Measurements from ENCODE around the gene REPS1. TPM values are rescaled to one million over a fixed set of nuclear protein-coding genes. Genes with fewer than 3 reads are reported as not detected.
A peak's percentile ranks its signal among the peaks of the same experiment; 100 is the strongest.

REPS1 gene
- total RNA-seq, 1 experiment from 2014 or later = 74.4 TPM

DNA sequence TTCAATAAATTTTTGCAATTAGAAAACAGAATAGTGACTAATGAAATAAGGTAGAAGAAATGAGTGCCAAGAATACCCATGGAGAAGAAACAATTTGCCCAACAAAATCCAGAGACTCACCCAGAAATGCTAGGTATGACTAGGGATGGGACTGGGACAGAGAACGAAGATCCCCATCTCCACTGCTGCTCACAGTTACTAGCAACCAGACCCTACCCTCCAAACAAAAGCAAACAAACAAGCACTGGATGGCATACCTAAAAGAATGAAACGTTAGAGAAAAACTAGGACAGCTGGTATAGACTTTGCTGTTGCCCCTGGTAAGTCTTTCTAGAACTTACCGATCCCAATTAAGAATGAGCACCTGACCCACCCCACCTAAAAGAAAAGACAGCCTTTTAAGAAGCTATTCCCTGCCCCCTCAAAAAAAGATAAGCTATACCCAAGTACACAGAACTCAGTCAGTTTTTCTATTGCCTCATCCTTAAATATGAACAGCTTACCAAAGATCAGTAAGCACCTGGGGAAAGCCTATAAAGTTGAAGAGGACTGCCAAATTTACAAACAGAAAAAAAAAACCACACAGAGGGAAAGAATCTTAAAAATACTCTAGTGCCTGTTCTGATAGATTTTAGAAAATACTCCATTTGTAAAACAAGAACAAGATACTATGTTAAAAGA, 31.7 kb downstream of the REPS1 start:
- TF ChIP-seq, protein P1, sequence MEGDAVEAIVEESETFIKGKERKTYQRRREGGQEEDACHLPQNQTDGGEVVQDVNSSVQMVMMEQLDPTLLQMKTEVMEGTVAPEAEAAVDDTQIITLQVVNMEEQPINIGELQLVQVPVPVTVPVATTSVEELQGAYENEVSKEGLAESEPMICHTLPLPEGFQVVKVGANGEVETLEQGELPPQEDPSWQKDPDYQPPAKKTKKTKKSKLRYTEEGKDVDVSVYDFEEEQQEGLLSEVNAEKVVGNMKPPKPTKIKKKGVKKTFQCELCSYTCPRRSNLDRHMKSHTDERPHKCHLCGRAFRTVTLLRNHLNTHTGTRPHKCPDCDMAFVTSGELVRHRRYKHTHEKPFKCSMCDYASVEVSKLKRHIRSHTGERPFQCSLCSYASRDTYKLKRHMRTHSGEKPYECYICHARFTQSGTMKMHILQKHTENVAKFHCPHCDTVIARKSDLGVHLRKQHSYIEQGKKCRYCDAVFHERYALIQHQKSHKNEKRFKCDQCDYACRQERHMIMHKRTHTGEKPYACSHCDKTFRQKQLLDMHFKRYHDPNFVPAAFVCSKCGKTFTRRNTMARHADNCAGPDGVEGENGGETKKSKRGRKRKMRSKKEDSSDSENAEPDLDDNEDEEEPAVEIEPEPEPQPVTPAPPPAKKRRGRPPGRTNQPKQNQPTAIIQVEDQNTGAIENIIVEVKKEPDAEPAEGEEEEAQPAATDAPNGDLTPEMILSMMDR (conservative IDR thresholded peaks at IDR 0.05) = no peak
- Histone ChIP-seq H3K56ac (ENCODE audit: insufficient read length, low read depth, low read length) (no peak overlapping the region), H4K91ac (ENCODE audit: insufficient read length, low read depth, low read length) (no peak overlapping the region), H3K18ac (ENCODE audit: insufficient read length, low read depth, low read length) (no peak overlapping the region), H3K4me2 (ENCODE audit: insufficient read depth, insufficient read length, low read length) (no peak overlapping the region), H3K23ac (ENCODE audit: insufficient read length, low read depth, low read length) (no peak overlapping the region), H3K9ac (ENCODE audit: extremely low read depth, insufficient read length, low read length) (no peak overlapping the region), H3K79me1 (ENCODE audit: insufficient read depth, low read depth, low read length, poor library complexity, severe bottlenecking) (peaks cover 2% of the 10 kb centered on the region), H4K8ac (replicated peaks; ENCODE audit: insufficient read length, low read depth, low read length) (no peak overlapping the region), H3T11ph (ENCODE audit: low read length) (no peak overlapping the region), H2BK120ac (ENCODE audit: low read depth, low read length, poor library complexity, severe bottlenecking) (no peak overlapping the region), H2BK20ac (ENCODE audit: low read depth, low read length, poor library complexity, severe bottlenecking) (no peak overlapping the region), H3K4me1 (ENCODE audit: insufficient read depth, low read length) (no peaks in the 10 kb centered on the region; the same call in 1 of the 2 replicates), H2AFZ (ENCODE audit: low read length) (no peak overlapping the region), H3K27ac (ENCODE audit: insufficient read length, low read depth, low read length) (no peak overlapping the region), H2BK12ac (ENCODE audit: insufficient read length, low read depth, low read length) (no peak overlapping the region), H2BK15ac (ENCODE audit: low read depth, low read length) (no peak overlapping the region), H3K23me2 (ENCODE audit: insufficient read length, low read depth, low read length, poor library complexity, severe bottlenecking) (no peaks in the 10 kb centered on the region), H4K5ac (ENCODE audit: insufficient read length, low read depth, low read length) (no peak overlapping the region), H4K20me1 (ENCODE audit: control insufficient read depth, insufficient read depth, insufficient read length) (no peaks in the 10 kb centered on the region), H2AK5ac (ENCODE audit: insufficient read length, low read length) (no peak overlapping the region), H3K9me3 (ENCODE audit: control insufficient read depth, low read depth, low read length) (no peaks in the 10 kb centered on the region), H3K79me2 (ENCODE audit: insufficient read depth, low read length) (peaks cover 9% of the 10 kb centered on the region; the same call in 1 of the 2 replicates), H2BK5ac (ENCODE audit: insufficient read length, low read length) (no peak overlapping the region), H3K4ac (ENCODE audit: low read depth, low read length) (no peak overlapping the region), H3K14ac (ENCODE audit: insufficient read depth, low read length) (no peak overlapping the region), H3K27me3 (ENCODE audit: insufficient read depth, low read length) (no peaks in the 10 kb centered on the region)
- H3K27ac Mint-ChIP-seq = peak overlapping the region in 2 of 3 experiments; percentile 37 to 51; a peak in 2 of 7 replicates
- peaks cover 28 to 34% of the 10 kb centered on the region in 2 experiments for H3K4me1 Mint-ChIP-seq
- H3K9me3 Mint-ChIP-seq = no peaks in the 10 kb centered on the region
- H3K36me3 Mint-ChIP-seq (ENCODE audit: insufficient read depth in 1 of 3, low read depth in 3 of 3) = peaks cover 0 to 10% (median 0%) of the 10 kb centered on the region in 3 experiments; a peak in 1 of 7 replicates
- WGBS (ENCODE audit: extremely low coverage, insufficient read length, low lambda C conversion rate) = no CpG with 5 or more reads among the region's 3 CpGs
- H3K27me3 Mint-ChIP-seq (ENCODE audit: low read depth) = no peaks in the 10 kb centered on the region
- H3K4me3 Mint-ChIP-seq = no peak overlapping the region
- DNase-seq = no peak
